Nucleus accumbens (tissue), 56 donors: ENCODE data around the gene OTX1.
"Not testable (repeated sequence)": the region's sequence is repeated elsewhere in the genome, so short reads cannot be mapped to it uniquely, and the experiment has no call there.

ENCODE experiments used
- DNase-seq, 56 donors: peaks; one replicate each; lab custom pipeline; 2025; lab: John Stamatoyannopoulos, UW

The OTX1 gene

DNA sequence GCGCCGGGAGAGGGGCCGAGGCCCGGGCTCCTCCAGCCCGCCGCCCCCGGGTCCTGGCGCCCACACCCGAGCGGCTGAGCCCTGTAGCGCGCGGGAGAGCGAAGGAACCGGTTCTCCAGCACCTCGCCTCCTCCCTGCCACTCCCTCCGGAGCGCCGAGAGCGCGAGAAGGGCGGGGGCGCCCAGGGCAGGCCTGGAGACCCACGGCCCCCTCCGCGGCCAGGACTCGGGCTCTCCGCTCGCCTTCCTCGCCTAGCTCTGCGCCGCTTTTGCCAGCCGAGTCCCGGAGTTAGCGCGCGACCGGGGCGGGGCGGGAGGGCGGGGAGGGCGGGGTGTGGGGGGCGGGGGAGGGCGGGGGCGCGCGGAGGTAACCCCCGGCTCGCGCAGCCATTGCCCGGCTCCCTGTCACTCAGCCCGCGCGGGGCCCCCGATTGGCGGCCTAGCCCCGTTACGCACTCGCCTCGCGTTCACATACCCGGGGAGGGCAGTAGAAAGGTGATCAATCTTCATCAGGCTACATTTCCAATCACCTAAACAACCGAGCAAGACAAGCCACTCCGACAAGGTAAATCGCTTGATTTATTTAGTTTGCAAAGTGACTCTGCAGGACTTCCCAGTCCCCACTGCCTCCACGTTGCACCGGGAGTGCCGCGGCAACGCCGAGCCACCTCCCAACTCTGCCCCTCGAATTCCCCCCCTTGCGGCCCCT lies at the start of gene OTX1:
TSS of gene OTX1 (plus strand) at position 497 of the 708 bp plus-strand sequence. CDS start 2,161 bp downstream, outside the sequence.
- DNase-seq: peak in 28 of 56 donors; percentile 12 to 78 (median 41)

DNA sequence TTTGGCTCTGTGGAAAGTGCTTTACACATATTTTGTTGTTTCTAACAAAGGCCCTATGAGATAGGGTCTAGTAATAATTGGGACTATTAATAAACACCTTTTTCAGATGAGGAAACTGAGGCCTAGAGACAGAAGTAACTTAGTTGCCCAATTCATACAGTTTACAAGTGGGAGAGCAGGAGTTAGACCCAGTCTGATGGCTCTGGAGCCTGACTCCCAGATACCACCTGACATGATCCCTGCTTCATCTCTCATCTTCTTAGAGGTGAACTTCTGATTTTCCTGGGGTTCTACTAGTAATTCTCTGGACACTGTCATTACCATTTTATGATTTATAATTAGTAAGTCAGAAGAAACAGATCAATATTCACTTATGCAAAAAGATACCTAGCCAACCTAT lies 49.1 kb upstream of the OTX1 start:
- DNase-seq: no peak

DNA sequence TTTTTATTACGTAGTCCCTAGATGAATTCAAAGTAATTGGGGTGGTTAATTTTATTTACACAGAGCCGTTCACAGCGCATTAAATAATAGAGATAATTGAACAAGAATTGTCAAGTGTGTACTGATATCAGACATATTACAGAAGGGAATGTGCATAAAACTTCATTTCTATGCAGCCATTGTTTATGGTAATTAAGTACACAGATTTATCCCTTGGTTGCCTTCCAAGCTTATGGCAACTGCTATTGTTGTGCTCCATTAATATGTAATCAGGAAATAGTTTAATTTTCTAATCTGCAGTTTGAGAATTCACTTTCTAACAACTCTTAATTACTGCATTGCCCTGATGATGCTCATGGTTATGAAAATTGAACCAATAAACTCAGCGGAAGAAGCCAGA lies 47.3 kb upstream of the OTX1 start:
- no peak for DNase-seq

DNA sequence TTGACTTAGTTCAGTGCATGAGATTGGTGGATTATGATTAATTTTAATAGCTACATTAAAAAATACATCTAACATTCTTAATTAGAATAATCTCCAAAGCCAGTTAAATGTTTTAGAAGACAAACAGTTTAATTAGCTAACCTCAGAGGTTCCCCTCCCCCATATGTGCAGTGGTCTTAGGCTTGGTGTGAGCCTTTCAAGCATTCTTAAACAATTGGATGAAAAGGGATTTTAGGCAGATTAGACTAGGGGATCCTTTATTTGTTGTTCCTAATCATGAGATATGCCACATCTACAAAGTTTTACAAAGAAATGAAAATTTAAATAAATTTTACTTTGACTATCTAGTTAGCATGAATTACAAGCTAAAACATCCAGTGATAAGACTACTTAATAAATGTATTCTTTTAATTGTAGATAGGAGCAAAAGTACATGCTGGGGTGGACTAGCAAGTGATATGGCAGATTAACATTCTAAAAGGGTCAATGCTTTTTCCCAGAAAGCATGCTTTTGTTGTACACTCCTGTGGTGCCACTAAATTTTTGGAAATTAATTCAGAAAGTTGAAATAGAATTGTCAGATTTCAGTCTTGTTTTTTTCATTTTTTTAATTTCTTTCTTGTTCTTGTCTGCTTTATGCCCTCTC lies 42.7 kb upstream of the OTX1 start:
- no peak for DNase-seq

DNA sequence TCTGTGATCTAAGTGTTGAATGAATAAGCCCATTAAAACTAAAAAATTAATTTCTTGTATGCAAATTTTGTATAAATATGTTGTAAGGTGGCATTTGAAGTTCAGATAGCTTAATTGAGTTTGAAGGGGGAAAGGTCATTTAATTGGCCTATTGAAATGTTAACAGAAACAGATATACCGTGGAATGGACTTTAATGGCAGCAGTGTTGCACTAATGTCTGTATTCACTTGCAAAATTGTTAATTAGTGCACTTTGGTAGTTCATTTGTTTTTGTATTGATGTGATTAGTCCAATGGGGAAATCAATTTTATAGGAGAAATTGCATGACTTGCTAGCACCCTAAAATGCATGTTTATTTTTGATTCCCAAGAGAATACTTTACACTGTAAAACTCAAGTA lies 41.8 kb upstream of the OTX1 start:
- DNase-seq: no peak

DNA sequence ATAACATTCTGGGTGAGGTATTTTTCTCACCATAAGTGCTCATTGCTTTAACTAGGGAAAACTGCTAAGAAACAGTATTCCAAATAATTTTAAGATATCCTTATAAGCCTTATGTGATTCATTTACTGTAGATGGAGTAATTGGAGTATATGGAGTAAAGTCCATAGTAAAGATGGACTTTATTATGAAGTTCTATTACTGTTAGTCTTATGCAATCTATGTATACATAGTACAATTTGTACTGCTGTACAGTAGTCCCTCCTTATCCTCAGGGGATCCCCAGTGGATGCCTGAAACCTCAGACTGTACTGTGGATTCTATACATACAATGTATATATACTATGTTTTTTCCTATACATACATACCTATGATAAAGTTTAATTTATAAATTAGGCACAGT lies 41.1 kb upstream of the OTX1 start:
- DNase-seq: no peak

DNA sequence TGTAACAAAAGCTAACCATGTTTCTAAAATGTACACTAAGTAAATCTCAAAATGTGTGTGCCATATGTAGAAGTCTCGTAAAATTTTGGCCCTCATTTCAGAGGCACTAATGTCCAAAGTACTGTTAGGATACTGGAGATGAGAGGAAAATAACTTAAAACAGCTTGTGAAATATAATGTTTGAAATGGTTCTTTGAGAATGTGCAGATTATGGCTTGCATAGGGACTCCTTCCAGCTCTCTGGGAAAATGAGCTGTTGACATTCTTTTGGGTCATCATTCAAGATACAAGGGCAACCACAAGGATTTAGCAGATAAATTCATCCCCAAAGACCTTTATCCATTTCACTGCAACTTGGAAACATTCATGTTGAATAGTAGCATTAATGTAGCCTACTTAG lies 38.1 kb upstream of the OTX1 start:
- no peak for DNase-seq

DNA sequence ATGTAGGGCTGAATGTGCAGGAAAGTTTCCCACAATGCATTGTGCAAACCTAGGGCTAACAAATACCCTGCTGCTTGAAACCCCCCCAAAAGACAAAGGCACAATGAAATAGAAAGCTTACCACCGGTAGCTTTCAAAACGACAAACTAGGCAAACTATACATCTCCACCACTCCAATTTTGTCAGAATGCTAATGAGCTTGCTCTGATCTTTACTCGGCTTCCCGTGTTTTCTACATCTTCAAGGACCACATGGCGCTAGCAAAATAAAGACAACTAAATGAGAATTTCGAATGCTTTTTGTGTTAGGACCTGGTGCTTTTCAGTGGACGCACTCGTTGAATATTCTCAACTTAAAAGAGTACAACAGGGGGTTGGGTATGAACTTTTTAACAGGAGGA lies 37.2 kb upstream of the OTX1 start:
- no peak for DNase-seq

DNA sequence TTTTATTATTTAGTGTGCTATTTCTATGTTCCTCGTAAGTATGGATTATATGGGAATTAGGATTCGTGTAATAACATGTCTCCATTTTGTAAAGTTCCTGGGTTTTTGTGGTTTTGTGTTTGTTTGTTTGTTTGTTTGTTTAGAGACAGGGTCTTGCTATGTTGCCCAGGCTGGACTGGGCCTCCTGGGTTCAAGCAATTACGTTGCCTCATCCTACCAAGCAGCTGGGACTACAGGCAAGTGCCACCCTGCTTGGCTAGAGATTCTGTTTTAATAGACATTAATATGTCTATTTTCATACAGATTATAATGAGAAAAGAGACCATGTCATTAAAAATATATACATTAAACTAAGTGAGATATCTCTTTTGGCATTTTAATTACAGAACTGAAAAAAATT lies 35.2 kb upstream of the OTX1 start:
- DNase-seq: no peak

DNA sequence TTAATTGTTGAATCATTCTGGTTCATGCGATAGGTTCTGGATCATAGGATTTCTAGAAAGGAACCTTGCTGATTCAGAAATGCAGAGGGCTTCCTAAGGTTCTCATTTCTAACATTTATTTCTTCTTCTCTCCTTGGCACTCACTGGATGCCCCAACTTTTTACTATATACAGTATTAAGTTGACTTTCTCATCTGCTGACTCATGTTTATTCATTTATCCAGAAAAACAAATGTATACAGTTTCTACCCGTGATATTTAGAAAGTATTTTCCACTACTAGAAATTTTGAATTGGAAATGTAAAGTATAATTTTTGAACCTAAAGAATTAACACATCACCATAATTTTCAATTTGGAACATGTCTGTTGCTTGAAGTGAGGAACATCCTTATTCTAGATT lies 32.2 kb upstream of the OTX1 start:
- no peak for DNase-seq

DNA sequence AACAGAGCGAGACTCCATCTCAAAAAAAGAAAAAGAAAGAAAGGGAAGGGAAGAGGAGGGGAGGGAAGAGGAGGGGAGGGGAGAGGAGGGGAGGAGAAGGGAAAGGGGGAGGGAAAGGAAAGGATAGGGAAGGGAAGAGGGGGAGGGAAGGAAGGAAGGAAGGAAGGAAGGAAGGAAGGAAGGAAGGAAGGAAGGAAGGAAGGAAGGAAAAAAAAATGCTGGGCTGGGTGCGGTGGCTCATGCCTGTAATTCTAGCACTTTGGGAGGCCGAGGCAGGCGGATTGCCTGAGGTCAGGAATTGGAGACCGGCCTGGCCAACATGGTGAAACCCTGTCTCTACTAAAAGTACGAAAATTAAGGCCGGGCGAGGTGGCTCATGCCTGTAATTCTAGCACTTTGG lies 30.9 kb upstream of the OTX1 start:
- DNase-seq: not testable (repeated sequence)

DNA sequence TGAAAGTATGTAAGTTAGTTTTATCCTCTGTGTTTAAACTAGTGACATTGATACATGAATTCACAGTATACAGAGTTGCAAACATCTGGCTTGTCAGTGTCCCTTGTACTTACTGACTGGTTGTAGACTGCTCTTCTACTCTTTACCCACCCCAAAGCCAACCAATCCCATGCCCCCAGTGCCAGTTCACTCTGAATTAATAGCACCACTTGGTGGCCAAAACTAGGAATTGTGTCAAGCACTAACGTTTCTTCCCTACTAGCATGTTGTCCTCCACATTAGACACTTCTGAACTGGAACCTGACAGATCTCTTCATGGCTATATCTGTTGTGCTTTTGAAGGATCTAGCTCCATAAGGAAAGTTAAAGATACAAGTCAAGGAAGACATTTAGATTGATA lies 27.2 kb upstream of the OTX1 start:
- no peak for DNase-seq

DNA sequence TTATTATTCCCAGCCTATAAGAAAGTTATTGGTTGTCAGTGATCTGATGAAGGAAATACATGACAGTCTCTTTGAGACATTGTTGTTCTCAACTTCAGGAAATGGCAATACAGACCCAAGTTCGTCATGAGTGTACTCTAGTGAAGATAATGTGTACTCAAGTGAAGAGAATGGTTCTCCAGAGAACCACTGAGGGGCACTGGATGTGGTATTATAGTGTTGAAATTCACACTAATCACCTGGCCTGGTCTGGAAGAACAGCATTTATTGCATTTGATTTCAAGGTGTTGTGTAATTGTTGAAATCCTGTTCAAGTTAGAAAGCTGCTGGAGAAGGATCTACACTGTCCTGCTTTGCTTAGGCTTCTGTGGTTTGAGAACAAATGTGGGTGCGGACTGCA lies 23.4 kb upstream of the OTX1 start:
- DNase-seq: no peak

DNA sequence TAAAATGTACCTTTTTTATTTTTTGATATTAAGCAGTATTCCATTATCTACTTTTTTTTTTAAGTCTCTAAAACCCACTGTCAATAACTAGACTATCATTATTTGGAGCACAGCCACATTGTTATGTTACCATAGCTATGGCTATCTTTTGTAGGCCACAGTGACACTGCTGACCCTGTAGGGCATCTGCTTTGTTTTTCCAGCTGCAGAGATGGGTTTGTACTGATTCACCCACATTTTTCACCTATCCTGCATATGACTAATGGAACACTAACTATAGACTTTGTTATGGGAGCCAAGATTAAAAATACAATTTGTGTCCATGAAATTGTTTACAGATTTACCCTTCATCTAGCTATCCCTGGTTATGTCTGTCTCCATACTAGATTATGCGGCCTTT lies 21.6 kb upstream of the OTX1 start:
- no peak for DNase-seq

DNA sequence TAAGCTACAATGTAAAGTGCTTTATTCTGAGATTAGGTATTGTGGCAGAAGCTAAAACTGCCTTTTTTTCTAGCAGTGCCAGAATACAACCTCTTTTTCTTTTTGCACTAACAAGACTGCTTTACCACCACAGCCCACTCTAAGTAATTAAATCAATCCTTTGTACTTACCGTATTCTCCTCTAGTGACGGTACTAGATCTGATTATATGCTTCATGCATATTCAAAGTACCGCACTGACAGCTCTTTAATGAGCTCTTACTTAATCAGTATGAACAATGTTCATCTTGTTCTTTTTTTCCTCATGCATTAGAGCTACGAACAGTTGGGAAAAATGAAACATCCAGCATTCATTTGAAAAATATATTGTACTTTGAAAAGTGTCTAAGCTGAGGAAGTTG lies 16.1 kb upstream of the OTX1 start:
- no peak for DNase-seq

DNA sequence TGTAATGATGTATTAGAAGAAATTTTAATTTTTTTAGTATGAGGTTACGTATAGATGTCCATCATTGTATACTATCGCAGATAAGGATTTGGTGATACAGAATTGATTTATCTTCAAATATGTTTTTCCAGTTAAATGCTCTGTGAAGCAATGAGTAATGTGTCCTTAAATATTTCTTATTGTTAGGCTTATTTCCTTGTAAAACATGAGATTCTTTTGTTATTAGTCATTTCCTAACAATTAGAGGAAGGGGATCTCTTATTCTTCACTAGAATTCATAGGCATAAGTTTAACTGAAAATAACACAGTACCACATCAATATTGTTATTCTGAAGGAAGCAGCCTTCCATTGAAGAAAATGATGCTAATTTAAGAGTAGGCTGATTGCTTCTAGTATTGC lies 15.5 kb upstream of the OTX1 start:
- no peak for DNase-seq

DNA sequence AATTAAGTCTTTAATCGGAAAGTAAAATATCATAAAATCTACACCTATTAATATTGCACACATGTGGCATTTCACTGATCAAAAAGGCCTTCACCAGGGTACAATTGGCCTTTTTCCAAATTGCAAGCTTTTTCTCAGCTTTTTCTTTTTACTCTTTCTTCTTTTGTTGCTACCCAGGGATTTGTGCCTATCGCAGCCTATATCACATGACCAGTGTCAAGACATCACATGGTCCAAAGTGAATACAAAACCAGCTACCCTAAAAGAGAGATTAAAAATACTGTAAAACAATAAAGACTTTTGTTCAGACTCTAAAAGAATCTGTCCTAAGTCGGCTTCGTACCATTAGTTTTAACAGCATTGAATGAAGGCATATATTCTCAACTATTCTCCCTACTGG lies 15.0 kb upstream of the OTX1 start:
- no peak for DNase-seq

DNA sequence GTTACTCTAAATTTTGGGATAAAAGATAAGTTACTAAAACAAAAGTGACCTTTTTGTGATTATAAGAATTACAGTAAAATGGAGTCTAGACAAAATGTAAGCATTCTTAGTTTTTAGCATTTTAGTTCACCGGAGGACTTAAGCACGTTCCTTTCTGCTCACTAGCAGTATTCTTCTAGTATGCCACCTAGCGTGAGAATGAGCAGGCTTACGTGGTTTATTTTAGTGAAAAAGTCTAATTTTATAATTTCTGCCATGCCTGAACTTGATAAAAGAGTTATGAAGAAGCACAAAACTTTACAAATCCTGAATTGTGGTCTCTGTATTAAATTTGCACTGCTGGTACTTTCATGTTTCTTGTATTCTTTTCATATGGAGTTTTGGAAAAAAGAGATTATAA lies 12.6 kb upstream of the OTX1 start:
- no peak for DNase-seq

DNA sequence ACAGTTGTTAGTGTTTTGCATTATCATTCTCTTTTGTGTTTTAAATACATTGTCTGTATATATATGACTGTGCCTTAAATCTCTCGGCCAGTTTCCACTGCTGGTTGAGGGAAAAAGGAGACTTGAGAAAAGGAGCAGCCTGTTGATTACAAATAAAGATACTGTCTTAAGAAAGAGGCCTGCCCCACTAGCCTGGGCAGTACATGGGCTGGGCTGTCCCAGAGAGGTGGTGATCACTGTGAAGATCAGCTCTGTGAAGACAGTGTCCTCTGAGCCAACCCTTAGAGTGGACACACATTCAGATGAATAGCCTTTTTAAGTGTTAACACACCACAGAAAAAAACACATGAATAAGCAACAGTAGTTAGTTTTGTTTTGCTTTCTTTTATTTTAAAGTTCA lies 10.0 kb upstream of the OTX1 start:
- no peak for DNase-seq

DNA sequence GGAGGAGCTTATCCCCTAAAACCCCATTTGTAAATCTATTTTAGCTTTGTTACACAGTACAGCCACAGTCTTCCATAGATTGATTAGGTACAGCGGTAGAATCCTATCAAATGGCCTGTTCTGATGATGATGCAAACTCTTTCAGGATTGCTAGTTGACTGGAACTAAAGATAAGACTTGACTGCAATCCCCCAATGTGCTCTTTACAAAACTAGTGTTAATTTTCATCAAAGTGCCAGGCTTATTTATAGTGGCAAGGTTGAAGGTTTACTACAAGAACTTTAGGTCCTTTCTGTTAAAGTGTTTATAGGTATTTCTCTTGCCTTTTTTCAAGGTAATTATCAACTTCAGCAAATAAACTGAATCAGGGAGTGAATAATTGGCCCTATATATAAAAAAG lies 9.0 kb upstream of the OTX1 start:
- no peak for DNase-seq

DNA sequence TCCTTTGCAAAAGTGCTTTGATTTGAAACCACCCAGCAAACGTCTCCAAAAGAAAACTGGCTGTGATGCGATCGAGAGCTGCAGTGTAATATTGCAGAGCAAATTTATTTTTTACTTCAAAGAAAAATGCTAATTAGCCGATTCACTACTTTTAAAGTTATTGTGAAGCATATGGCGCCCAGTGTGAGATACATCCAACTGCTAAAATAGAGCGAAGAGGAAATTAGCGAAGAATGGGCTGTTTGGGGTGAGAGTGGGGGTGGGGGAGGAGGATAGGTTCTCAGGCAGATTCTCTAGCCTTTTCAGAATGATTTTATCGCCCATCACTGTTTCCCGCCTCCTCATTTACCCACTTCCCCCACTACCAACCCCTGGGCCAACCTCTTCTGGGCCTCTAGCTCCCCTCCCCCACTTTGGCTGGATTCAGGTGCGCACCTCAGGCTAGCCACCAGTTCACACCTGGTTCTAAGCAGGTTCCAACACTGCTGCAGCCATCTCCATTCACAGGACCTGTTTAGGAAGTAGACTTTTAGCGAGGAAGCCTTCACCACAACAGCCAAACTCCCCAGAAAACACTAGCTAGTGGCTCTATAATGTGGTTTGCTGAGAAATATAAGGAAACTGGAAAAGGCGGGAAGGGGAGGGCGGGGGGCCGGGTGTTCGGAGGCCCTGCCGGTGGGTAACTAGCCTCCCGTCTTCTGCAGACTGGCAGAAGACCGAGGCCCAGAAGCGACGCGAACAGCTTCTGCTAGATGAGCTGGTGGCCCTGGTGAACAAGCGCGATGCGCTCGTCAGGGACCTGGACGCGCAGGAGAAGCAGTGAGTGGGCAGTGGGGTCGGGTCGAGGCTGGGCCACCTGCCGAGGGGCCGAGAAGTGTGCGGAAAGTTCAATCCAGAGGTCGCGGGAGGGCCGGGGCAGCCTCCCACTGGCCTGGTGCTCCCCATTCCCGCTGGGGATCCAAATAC lies 6.0 kb upstream of the OTX1 start:
- DNase-seq: no peak
